GM18909 (cell line): ENCODE results near the gene EVA1C.
"Not testable (repeated sequence)": the region's sequence is repeated elsewhere in the genome, so short reads cannot be mapped to it uniquely, and the experiment has no call there.

Experiments used
- ATAC-seq: cut with Tn5 transposase; IDR thresholded peaks from one replicate; pipeline ENCODE4 v1.9.1; 2021; ENCODE audit warnings: mild to moderate bottlenecking; ENCODE audit not compliant: unreplicated experiment, poor library complexity

The EVA1C gene

DNA sequence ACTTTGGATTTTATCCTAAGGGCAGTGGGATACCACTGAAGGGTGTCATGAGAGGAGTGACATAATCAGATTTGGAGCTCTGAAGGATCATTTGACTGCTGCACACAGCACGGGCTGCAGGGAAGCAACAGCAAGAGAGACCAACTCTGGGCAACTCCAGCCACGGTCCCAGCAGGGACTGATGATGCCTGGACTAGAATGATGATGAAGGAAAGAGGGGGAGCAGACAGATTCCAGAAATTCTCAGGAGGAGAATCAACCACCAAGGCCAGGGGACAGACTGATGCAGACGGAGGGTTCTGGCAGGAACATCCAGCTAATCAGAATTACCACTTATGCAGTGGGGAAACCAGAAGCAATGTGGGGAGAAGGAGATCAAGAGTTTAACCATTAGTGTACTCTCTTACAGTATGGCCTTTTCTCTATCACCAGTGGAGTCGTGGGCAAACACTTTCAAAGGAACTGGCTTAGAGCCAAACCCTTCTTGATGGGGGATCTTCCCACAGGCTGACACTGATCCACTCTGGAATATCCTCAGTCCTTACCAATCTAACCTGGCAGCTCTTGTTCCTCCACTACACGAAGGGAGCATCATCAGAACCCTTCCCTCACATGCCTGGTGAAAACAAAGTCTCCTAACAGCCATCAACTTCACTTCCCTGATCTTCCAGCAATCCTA, 23.0 kb upstream of the EVA1C start:
- no peak for ATAC-seq

DNA sequence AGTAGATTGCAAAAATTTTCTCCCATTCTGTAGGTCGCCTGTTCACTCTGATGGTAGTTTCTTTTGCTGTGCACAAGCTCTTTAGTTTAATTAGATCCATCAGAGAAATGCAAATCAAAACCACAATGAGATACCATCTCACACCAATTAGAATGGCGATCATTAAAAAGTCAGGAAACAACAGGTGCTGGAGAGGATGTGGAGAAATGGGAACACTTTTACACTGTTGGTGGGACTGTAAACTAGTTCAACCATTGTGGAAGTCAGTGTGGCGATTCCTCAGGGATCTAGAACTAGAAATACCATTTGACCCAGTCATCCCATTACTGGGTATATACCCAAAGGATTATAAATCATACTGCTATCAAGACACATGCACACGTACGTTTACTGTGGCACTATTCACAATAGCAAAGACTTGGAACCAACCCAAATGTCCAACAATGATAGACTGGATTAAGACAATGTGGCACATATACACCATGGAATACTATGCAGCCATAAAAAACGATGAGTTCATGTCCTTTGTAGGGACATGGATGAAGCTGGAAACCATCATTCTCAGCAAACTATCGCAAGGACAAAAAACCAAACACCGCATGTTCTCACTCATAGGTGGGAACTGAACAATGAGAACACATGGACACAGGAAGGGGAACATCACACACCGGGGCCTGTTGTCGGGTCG, 21.8 kb upstream of the EVA1C start:
- ATAC-seq: not testable (repeated sequence)

DNA sequence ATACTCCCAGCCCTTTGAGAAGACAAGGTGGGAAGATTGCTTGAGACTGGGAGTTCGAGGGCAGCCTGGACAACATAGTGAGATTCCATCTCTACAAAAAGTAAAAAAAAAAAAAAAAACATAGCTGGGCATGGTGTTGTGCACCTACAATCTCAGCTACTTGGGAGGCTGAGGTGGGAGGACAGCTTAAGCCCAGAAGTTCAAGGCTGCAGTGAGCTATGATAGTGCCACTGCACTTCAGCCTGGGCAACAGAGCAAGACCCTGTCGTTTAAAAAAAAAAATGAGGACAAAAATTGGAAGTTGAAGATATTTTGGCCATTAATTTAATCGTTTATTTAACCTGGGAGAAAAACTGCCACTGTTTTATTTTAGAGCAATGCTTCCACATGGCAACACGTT, 20.8 kb upstream of the EVA1C start:
- ATAC-seq: no peak

DNA sequence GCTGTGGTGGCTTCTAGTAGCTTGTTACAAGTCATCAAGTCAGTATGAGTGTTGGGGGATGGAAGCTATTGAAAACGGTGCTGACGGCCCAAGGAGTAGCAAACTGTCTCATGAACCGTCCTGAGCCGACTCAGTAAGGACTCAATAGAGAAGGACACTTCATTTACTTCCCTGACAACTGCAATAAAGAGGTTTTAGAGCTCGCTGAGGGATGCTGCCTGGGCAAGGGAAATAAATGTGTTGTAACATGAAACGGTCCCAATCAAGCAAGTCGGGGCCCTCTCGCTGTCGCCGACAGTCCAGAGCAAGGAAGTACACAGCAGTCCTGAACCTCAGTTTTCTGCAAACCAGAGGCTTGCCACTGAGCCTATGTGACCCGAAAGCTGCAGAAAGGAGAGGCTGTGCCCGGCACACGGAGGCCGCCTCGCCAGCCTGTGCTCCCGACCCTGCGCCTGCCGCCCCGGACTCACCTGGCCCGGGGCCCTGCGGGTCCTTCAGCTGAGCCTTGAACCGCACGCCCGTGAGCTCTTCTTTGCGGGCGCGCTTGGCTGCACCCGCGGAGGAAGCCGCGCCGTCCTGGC, 20.1 kb upstream of the EVA1C start:
- ATAC-seq: no peak

DNA sequence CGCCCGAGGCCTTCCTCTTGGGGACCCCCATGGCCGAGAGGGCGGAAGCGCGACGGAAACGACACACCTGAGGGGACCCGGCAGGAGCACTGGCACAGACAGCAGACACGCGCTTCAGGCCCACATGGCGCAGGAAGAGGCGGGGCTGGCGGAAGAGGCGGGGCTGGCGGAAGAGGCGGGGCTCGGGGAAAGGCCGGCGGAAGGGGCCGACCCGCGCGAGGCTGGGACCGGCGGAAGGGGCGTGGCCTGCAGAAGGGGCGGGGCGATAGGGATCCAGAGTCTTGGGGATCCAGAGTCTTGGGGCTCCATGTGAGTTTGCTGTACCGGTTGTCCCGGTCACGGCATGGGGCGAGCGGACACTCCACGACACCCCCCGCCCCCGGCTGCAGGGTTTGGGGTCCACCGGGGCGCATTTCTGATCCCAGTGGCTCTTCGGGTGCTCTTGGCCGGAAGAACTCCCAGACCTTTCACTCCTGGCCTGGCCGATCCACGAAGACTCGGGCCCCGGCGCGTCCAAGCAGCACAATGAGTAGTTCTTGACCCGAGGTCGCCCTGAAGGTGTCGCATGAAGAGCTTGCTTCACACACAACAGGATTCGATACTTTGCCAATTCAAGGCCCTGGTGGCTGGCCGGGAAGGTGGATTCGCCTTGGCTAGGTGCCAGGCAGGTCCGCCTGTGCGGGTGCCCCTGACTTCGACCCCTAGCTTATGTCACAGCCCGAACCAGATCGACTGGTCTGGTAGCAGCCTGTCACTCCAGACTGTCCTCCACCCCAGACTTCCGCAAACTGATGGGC, 19.4 kb upstream of the EVA1C start, which contains the start of gene URB1:
TSS of gene URB1 (minus strand) at position 133 of the 797 bp plus-strand sequence. CDS start at position 31, 102 bp downstream.
- peak; percentile 96 for ATAC-seq

DNA sequence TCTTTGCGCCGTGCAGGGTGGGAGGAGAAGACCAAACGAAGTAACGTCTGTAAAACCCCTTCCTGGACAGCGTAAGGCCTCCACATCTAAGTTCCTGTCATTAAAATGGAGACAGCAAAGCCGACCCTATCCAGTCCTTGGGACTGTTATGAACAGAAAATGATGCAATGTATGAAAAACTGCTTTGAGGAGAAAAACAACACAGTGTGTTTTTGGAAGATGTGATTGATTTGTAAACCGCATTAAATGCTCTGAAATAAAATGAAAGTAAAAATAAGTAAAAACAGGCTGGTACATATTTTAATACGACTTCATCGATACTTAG, 18.9 kb upstream of the EVA1C start:
- ATAC-seq: no peak

DNA sequence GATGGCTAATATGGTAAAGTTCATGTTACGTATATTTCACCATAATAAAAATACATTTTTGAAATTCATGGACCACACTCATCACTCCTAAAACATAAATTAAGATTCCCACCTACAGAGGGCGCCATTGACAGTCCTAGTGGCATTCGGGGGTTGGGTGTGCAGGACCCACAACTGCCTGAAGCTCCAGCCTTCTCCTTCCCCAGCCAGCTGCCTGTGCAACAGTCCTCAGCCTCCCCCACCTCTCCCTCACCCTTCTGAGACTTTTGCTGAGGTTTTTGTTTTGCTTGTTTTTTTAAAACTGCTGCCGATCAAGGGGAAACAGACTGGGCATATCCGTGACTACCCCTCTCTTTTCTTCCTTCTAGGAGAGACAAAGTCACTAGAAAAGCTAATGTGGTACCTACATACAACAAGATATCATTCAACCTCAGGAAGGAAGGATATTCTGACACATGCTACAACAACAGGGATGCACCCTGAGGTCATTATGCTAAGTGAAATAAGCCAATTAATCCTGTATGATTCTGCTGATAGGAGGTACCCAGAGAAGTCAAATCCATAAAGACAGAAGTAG, 9.2 kb upstream of the EVA1C start:
- ATAC-seq: no peak

DNA sequence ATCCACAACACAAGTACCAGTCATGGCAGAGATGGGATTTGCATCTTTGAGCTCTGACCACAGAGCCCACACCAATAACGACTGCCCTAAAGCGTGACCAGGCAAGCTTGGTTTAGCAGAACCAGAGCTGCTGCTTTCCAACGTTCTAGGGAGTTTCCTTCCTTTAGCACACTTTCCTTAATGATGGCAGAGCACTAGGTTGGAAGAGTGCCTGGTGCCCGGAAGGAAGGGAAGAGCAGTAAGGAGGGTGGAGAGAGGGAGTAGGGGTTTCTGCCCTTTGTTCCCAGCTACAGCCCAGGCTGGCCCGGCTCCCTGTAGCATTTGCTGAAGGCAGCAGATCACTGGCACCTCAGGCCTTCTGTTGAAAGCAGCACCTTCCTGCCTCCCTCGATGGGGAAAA, 6.1 kb upstream of the EVA1C start:
- ATAC-seq: no peak

DNA sequence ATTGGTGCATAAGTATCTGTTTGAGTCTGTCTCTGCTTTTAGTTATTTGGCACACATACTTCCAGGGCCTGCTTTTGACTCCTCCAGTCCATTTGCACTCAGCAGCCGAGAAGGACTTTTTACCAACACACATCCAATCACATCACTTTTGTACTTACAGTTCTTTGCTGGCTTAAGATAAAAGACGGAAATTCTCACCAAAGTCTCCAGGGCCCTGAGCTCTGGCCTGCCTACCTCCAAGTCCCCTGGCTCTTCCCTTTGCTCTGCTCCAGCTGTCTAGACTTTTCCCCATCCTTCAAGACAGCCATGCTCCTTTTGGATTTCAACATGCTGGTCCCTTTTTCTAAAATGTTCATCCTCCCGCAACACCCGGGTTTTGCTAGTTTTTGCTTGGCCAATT, 2.2 kb upstream of the EVA1C start:
- ATAC-seq: no peak

DNA sequence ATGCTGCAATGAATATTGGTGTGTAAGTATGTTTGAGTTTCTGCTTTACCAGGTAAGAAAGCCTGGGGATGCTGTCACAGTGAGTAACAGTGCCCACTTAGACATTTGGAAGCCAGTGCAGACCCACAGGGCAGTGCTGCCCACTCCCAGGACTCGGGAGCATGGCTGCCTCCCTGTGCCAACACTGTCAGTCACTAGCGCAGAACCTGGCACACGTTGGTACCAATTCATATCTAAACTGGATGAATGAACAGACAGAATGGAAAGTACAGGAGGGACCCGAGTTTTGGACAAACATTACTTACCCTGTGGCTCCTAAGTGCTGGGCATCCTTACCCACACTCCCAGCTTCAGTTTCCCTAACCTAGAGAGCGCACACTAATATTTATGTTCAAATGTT, 1.6 kb upstream of the EVA1C start:
- ATAC-seq: no peak

DNA sequence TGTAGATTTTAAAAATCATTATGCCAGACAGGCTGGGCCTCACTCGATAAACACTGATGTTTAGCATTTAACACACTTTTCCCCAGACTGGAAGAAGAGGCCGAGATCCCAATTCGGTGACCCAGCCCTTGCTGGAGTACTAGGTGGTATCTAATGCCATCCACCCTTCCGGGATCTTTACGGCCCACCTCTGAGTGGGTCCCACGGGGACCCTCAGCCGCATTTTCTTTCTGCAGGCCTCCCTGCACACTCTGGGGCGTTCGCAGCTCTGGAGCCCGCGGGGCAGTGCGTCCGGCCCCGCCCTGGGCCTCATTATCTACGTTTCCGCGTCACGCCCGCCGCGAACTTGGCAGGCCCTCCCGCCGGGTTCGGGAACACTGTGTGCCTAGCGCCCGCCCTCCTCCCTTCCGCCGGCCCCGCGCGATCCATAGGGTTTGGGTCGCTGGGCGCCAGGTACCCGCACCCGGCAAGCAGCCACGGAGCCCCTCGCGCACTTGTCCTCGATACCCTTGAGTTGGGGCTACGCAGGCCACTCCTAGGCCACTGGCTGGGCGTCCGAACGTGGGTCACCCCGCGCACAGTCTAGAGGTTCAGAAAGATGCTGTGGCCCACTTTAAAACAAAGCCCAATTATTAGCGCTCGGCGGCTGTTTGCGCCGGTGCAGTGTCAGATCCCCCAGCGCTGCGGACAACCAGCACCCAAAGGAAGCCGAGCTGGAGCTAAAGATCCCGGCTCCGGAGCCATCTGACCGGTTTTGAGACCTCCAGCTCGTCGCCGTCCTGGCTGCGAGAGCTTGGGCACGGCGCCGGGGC, 950 bp upstream of the EVA1C start:
- no peak for ATAC-seq

DNA sequence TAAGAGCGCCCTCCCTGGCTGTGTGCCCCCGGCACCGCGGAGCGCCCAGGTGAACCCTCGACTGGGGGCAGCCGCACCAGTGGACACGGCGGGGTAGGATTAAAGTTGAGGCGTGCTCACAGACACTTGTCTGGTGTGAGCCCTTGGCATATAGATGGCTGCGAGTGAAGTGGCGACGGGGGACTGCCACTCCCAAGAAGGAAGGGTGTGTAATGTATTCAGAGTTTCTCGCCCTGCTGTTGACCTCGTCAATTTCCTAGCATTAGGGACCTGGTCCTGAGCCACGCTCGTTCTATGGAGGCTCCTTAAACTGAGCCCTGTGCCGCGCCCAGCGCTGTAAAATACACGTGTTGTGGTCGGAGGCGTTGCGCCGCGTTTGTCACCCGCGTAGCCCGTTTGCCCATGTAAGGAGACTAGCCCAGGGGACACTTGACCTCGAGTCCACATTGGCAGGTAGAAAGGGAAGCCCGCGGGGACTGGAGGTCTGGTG, 554 bp downstream of the EVA1C start:
- no peak for ATAC-seq

DNA sequence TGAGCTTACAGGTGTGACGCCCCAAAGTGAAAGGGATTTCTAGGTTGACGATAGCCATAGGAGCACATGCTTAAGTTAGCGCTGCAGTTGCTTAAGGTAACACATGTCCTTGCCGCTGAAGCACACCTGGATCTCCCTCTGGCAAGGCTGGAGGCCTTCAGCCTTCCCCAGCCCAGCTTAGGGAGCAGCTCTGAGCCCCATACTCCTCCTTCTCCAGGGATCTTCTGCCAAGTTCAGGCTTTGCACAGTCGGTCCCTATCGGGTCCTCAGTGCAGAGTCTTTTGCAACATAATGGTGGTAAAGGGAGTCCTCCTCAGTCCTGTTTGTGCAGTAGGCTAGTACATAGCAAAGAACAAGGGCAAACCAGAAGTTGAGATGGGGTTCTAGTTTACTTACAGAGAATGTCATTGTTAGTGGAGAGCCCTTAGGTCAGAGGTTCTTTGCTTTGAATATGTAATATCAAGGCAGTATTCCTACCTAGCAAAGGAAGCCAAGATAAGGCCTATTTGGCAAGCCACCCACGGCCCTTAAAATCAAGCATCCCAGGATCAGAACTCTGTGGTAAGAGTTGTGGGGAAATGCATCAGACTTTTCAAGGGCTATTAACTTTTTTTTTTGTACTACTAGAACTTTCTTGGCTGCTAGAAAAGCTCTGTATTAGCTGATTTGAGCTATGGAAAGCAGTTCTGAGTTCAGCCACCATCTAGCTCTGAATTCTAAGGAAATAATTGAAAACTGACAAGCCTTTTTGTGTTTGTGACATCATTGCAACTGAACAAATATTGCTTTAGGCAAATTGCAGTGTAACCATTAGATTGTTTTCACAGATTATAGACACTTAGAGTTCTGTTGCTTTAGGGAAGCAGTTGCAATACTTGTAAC, 1.4 kb downstream of the EVA1C start:
- no peak for ATAC-seq

DNA sequence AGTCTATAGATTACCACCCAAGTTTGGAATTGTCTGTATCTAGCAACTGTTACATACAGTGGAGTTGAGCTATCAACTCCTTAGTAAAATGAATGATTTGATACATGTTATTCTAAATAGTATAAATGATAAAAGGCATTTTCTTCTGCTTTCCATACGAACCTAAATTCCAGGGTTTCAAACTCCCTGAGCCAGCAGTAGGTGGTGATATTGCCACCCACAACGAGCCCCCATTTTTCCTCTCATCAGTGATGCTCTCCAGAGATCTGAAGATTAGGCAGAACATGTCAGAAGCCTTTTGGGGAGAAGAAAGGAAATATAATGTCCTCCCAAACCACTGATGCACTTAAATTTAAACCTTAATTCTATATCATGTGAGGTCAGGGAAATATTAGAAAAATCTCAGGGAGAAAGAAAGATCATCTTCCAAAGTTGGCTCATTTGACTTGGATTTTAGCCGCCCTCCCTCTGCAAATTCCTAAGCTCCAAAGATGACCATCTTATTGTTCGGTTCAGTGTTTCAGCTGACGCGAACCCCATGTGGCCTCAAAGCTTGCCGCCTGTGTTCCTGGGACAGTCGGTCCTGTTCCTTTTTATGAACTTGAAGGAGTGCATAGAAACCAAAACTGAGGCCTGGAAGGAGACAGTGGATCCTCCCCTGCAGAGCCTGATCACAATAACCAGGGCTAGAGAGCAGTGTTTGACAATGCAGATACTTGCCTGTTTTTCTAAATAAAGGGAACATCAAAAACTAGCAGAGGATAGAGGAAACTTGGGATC, 2.3 kb downstream of the EVA1C start:
- ATAC-seq: no peak

DNA sequence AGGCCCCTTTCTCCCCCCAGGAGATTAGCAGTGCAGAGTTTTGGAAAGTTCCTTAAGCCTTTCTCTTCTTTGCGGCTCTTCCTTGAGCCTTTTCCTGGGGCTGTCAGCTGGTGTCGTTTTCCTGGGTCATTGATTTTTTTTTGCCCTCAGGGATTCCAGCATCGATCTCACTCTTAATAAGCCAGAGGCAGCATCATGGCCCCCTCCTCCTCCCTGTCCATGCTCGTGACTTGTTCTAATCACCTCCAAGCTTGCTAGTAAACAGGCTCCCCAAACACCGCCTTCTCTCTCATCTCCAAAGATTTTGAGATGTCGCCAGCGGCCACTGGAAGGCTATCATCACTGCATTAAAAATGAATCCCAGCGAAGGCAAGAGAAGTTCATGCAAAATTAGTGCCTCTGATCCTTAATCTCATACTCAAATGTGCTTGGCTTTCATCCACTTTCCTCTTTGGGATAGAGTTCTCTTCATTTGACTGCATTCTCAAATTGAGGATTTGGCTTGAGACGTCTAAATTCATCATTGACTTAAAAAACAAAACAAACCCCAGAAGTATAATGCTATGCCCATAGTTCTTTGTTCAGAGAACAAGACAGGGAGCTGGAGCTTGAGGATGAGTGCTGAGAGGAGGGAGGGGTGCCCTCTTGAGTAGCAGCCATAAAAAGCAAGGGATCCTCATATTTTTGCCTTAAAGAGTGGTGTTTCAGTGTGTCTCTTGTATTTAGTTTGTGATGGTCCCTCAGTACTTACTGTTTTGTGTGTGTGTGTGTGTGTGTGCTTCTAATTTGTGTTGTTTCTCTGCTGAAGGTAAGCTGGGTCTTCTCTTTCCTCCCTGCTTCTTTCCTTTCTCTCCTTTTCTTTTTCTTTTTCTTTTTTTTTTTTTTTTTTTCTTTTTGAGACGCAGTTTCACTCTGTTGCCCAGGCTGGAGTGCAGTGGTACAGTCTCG, 3.2 kb downstream of the EVA1C start:
- no peak for ATAC-seq

DNA sequence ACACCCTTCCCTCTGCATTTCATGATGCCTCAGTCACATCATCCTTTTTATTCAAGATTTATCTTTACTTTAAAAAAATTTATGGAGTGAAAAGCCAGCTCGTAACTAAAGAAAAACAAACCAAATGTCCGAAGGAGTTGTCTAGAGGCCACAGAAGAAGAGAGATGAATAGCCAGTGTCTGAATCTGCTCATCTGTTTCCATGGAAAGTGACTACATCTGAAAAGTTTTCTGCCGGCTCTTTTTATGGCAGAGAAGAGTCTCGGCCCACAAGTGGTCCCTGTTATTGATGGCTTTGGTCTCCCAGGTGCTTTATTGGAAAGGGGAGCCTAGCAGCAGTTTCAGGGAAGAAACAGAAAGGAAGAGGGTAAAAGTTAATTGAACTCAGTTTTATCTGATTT, 5.6 kb downstream of the EVA1C start:
- no peak for ATAC-seq

DNA sequence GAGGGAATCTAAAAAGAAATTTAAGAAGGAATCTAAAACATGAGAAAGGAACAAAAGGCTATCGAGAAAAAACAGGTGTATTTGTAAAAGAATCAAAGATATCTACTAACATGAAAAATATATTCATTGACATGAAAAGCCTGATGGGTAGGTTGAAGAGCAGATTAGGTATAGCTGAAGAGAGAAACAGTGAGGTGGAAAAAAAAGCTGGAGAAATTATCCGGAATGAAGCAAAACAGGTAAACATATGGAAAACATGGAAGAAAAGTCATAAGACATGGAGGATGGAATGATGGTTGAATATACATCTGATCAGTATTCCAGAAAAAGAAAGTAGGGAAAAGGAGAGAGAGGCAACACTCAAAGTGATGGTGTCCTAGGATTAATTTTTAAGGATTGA, 9.6 kb downstream of the EVA1C start:
- ATAC-seq: no peak
